HG03175 (cell line): ENCODE results near the gene SERPINB7.

Source experiments
- ATAC-seq: cut with Tn5 transposase; IDR thresholded peaks from one replicate; pipeline ENCODE4 v1.9.1; 2021; ENCODE audit warnings: mild to moderate bottlenecking, moderate library complexity; ENCODE audit not compliant: unreplicated experiment

Gene SERPINB7

DNA sequence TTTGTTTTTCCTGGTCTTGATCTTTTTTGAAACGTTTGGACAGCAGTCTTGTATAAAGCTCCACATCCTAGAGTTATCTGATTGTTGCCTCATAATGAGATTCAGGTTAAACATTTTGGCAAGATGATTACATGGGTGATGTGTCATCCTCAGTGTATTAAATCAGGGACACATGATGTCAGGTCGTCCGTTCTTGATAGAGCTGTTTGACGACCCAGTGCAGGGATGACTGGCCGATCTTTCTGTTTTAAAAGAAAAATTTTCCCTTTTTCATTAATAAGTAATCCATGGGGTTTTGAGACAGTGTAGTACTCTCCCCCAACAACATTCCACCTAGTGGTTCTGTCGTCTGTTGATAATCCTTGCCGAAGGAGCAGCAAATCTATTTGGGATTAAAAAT, 67.8 kb downstream of the SERPINB7 start:
- ATAC-seq, result no peak

DNA sequence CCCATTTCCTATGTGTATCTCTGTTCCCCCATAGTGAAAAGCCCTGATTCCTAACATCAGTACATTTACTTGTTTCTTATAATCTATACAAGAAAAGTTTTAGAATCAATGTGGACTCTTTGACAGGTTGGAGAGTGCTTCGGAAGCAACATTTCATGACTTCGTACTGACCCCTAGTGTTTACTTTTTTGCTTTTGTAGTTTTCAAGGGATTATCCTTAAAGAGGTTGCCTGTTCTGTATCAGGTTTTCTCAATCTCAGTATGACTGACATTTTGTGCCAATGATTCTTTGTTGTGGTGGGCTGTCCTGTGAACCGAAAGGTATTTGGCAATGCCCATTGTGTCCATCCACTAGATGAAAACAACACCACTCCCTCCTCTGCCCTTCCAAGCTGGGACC, 69.0 kb downstream of the SERPINB7 start:
- ATAC-seq, result no peak

DNA sequence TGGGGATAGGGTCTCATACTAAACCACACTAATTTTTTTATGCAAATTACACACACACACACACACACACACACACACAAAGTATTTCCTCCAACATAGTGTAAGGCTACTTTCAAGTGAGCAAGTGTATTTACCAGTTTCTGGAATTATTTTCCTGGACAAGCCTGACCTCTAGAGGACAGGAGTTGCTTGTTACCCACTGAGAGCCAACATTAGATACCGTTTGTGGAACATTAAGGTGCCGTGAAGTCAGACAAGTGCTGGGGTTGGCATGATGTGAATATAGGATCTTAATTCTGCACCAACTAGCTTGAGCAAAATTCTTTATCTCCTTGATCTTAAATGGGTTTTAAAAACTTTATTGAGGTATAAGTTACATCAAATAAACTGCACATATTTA, 72.9 kb downstream of the SERPINB7 start:
- peak; percentile 51 for ATAC-seq

DNA sequence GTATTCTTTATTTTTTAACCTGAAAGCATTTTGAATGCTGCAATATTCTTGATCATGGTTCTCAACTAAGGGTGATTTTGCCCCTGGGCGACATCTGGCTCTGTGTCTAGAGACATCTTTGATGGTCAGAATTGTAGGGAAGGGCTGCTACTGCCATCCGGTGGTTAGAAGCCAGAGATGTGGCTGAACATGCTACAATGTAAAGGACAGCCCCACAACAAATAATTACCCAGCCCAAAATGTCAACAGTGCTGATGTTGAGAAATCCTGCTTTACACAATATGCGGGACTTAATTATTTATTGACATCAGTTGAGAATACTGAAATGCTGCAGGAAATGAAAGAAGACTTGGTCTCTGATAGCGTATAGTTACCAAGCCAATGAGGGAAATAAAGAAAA, 74.8 kb downstream of the SERPINB7 start:
- ATAC-seq, result peak; percentile 70

DNA sequence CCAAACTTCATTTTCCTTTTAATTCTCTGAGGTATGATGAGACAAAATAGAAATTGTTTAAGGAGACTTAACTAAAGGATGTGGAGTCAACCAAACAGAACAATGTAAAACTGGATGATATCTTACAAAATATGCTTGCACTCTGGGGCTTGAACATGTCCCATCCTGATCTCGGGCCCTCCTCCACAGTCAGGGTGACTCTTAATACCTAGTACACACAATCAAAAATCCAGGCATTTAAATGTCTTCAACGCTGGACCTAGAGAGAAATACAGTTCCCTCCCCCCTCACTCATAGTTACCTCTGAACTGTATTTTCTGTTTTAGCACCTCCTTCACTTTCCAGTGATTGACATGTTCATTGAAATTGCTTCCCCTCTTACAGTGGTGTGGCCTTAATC, 75.4 kb downstream of the SERPINB7 start:
- no peak for ATAC-seq
